HepG2 (cell line): Measurements from ENCODE around the gene CYTH2. TPM values are rescaled to one million over a fixed set of nuclear protein-coding genes. Genes with fewer than 3 reads are reported as not detected.

Experiments used
- CBX5 ChIP-seq: sonication (generic); formaldehyde crosslinking; IDR thresholded peaks from 2 replicates; pipeline ENCODE4 v1.4.0; 2020; ENCODE audit warnings: missing genetic modification reagents, borderline replicate concordance
- GATA4 ChIP-seq: sonication (generic); IDR thresholded peaks from 2 replicates; pipeline ENCODE4 v1.6.1; 2016; ENCODE audit warnings: antibody characterized with exemption, low read depth, borderline replicate concordance
- GPN1 ChIP-seq: sonication (generic); formaldehyde crosslinking; IDR thresholded peaks from 2 replicates; pipeline ENCODE4 v1.5.1; 2020; ENCODE audit warnings: missing genetic modification reagents, borderline replicate concordance
- HOXA5 ChIP-seq: sonication (generic); formaldehyde crosslinking; IDR thresholded peaks from 2 replicates; pipeline ENCODE4 v1.4.0; 2020; ENCODE audit warnings: missing genetic modification reagents
- HOXA9 ChIP-seq: sonication (generic); formaldehyde crosslinking; IDR thresholded peaks from 2 replicates; pipeline ENCODE4 v1.8.1; 2022; ENCODE audit warnings: missing genetic modification reagents, mild to moderate bottlenecking, moderate library complexity, borderline replicate concordance
- KIAA2018 ChIP-seq: sonication (generic); formaldehyde crosslinking; IDR thresholded peaks from 2 replicates; pipeline ENCODE4 v1.5.0; 2020; ENCODE audit warnings: mild to moderate bottlenecking, missing genetic modification reagents, borderline replicate concordance
- MXD4 ChIP-seq: IDR thresholded peaks from 2 replicates; pipeline ENCODE4 v1.6.1; 2016; ENCODE audit warnings: mild to moderate bottlenecking, missing biosample characterization, missing genetic modification reagents
- STAG1 ChIP-seq: sonication (generic); formaldehyde crosslinking; IDR thresholded peaks from 2 replicates; pipeline ENCODE4 v1.4.0; 2020; ENCODE audit warnings: missing genetic modification reagents
- STAT5B ChIP-seq: sonication (generic); formaldehyde crosslinking; IDR thresholded peaks from 2 replicates; pipeline ENCODE4 v1.4.0; 2020; ENCODE audit warnings: missing genetic modification reagents
- ZBTB3 ChIP-seq: sonication (generic); formaldehyde crosslinking; IDR thresholded peaks from 2 replicates; pipeline ENCODE4 v1.4.0; 2020; ENCODE audit warnings: low read depth, mild to moderate bottlenecking, moderate library complexity, missing genetic modification reagents, borderline replicate concordance
- ZBTB42 ChIP-seq: sonication (generic); formaldehyde crosslinking; IDR thresholded peaks from 2 replicates; pipeline ENCODE4 v1.5.0; 2020; ENCODE audit warnings: mild to moderate bottlenecking, missing genetic modification reagents
- ZNF276 ChIP-seq: sonication (generic); formaldehyde crosslinking; IDR thresholded peaks from 2 replicates; pipeline ENCODE4 v1.4.0; 2020; ENCODE audit warnings: mild to moderate bottlenecking, low read depth, missing genetic modification reagents
- ZNF773 ChIP-seq: sonication (generic); formaldehyde crosslinking; IDR thresholded peaks from 2 replicates; pipeline ENCODE4 v1.4.0; 2020; ENCODE audit warnings: missing genetic modification reagents, borderline replicate concordance
- ZNF816 ChIP-seq: sonication (generic); formaldehyde crosslinking; IDR thresholded peaks from 2 replicates; pipeline ENCODE4 v1.8.0; 2022; ENCODE audit warnings: missing genetic modification reagents, mild to moderate bottlenecking, borderline replicate concordance
- ZNF879 ChIP-seq: sonication (generic); formaldehyde crosslinking; IDR thresholded peaks from 2 replicates; pipeline ENCODE4 v1.8.1; 2023; ENCODE audit warnings: missing genetic modification reagents
- ZXDC ChIP-seq: sonication (generic); formaldehyde crosslinking; IDR thresholded peaks from 2 replicates; pipeline ENCODE4 v1.5.0; 2020; ENCODE audit warnings: mild to moderate bottlenecking, missing genetic modification reagents
- polyA plus RNA-seq, 8 experiments: library from polyadenylated mRNA; depleted of rRNA in 3 of 8; stranded (reverse) in 7 of 8; unstranded in 1 of 8; fragments of >200 nt; fragmentation: Illumina TruSeq in 4 of 8; extraction: Trizol in 4 of 8; gene quantifications; 2 replicates each; pipeline versions ENCODE4 v1.2.1 to v1.2.3, GENCODE V29; 2011 to 2016; ENCODE audit warnings: low read depth in 4 of 8, missing spikeins in 1 of 8, mixed read lengths in 1 of 8; ENCODE audit not compliant: insufficient read depth in 1 of 8
- total RNA-seq, 5 experiments: library from RNA; depleted of rRNA; stranded (reverse); fragments of >200 nt; fragmentation: Illumina TruSeq; extraction: Trizol; gene quantifications; 2 replicates each; pipeline ENCODE4 v1.2.3, GENCODE V29; 2016; ENCODE audit warnings: low read depth in 1 of 5

The CYTH2 gene
- total and polyA plus RNA-seq, 2 of the 13 experiments (the other 11 are each of a cell fraction or from before 2014, with no cell fraction given): 16.5 to 39.3 TPM

GRCh38 chr19:48506138-48506733 lies 37.1 kb downstream of the CYTH2 start (continued):
- TF ChIP-seq ZNF879 (CRISPR knock-in tag): no peak
- TF ChIP-seq HOXA5 (CRISPR knock-in tag): no peak
- no peak for TF ChIP-seq ZNF773 (CRISPR knock-in tag)
- no peak for TF ChIP-seq MXD4 (CRISPR knock-in tag)
- TF ChIP-seq GPN1 (CRISPR knock-in tag): no peak
- TF ChIP-seq GATA4: no peak
- no peak for TF ChIP-seq ZNF276 (CRISPR knock-in tag)
- TF ChIP-seq HOXA9 (CRISPR knock-in tag): no peak
- TF ChIP-seq ZNF816 (CRISPR knock-in tag): no peak
- TF ChIP-seq ZXDC (CRISPR knock-in tag): no peak
- no peak for TF ChIP-seq ZBTB3 (CRISPR knock-in tag)
- TF ChIP-seq ZBTB42: no peak
- TF ChIP-seq STAT5B (CRISPR knock-in tag): no peak
- TF ChIP-seq STAG1 (CRISPR knock-in tag): peak; percentile 86
- TF ChIP-seq CBX5: no peak
- TF ChIP-seq KIAA2018: no peak
